IMR-90 (cell line): Measurements from ENCODE around the gene CHDH.

Source experiments
- NFE2L2 ChIP-seq: fragments of 150-350 bp; IDR thresholded peaks from 2 replicates; pipeline ENCODE4 v1.6.1; 2016; ENCODE audit warnings: low read depth, mild to moderate bottlenecking, low read length
- POLR2A ChIP-seq: IDR thresholded peaks from 2 replicates; pipeline ENCODE4 v1.6.1; 2012; ENCODE audit warnings: mild to moderate bottlenecking, low read depth, low read length
- RFX5 ChIP-seq: IDR thresholded peaks from 2 replicates; pipeline ENCODE4 v1.8.0; 2012; ENCODE audit warnings: low read depth, mild to moderate bottlenecking, low read length, moderate library complexity
- TF ChIP-seq, protein P1 (sequence below): fragments of 150-350 bp; IDR thresholded peaks from 2 replicates; pipeline ENCODE4 v1.6.1; 2017; ENCODE audit warnings: mild to moderate bottlenecking, antibody characterized with exemption, low read length, low read depth
- TF ChIP-seq, protein P2 (sequence below): conservative IDR thresholded peaks from 2 replicates; pipeline ENCODE4 v1.5.1; 2012; ENCODE audit warnings: mild to moderate bottlenecking, low read depth, low read length, improper control_type of control experiment

DNA sequence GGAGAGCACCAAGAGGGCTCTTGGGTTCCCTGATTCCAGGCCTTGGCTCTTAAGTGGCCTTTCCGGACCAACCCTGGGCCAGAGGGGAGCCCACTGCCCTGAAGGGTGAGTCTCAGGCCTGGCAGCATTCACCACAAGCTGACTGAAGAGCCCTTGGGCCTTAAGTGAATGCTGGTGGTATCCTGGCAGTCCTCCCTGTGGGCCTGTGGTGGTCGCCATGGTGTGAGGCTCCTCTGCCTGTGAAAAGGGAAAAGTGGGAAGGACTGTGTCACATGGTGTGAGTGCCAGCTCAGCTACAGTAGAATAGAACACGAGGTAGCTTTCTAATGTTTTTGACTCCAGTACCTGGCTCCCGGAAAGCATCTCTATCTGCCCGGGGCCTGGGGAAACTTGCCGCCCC is 15.3 kb downstream of the CHDH start:
- TF ChIP-seq, protein P1, sequence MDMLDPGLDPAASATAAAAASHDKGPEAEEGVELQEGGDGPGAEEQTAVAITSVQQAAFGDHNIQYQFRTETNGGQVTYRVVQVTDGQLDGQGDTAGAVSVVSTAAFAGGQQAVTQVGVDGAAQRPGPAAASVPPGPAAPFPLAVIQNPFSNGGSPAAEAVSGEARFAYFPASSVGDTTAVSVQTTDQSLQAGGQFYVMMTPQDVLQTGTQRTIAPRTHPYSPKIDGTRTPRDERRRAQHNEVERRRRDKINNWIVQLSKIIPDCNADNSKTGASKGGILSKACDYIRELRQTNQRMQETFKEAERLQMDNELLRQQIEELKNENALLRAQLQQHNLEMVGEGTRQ = no peak
- TF ChIP-seq, protein P2, sequence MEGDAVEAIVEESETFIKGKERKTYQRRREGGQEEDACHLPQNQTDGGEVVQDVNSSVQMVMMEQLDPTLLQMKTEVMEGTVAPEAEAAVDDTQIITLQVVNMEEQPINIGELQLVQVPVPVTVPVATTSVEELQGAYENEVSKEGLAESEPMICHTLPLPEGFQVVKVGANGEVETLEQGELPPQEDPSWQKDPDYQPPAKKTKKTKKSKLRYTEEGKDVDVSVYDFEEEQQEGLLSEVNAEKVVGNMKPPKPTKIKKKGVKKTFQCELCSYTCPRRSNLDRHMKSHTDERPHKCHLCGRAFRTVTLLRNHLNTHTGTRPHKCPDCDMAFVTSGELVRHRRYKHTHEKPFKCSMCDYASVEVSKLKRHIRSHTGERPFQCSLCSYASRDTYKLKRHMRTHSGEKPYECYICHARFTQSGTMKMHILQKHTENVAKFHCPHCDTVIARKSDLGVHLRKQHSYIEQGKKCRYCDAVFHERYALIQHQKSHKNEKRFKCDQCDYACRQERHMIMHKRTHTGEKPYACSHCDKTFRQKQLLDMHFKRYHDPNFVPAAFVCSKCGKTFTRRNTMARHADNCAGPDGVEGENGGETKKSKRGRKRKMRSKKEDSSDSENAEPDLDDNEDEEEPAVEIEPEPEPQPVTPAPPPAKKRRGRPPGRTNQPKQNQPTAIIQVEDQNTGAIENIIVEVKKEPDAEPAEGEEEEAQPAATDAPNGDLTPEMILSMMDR = no peak
- TF ChIP-seq POLR2A = no peak
- no peak for TF ChIP-seq RFX5
- no peak for TF ChIP-seq NFE2L2
